GM19240 (cell line): ENCODE measurements around the gene OBI1.

Source experiments
- DNase-seq: peaks from one replicate; pipeline ENCODE4 v3.0.0; 2011; ENCODE audit warnings: low spot score; ENCODE audit not compliant: insufficient read length

OBI1 gene

DNA sequence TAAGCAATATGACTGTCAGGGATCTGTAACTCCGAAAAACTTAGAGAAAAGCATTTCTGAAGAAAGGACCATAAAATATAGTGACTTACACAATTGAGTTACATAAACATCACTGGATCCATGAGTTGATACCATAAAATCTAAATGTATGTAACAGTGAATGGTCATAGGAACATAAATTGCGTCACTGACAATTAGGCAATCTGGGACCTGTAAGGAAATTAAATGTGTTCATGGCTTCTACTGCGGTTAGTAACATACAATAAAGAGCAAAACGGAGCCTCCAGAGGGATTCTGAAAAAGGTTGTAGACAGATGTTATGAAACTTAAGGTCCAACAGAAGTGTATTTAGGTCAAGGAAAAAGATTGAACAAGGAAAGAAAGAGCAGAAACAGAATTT is 82.7 kb downstream of the OBI1 start:
- no peak for DNase-seq

DNA sequence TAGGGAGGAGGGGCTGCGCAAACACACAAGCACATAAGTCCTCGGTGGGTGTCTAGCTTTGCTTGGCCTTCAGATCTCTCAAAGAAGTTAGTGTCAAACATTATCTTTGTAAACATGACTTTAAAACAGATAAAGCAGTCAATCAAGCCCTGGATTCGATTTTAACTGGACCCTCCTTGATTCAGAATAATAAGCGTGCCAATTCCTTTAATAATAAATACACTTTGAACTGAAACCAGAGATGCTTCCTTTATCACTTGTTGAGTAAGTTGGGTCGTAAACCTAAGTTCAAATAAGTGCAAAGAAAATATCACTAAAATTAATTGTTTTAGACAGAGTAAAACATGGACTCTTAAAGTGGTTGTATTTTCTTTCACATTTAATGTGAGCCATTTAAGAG is 86.5 kb downstream of the OBI1 start:
- no peak for DNase-seq

DNA sequence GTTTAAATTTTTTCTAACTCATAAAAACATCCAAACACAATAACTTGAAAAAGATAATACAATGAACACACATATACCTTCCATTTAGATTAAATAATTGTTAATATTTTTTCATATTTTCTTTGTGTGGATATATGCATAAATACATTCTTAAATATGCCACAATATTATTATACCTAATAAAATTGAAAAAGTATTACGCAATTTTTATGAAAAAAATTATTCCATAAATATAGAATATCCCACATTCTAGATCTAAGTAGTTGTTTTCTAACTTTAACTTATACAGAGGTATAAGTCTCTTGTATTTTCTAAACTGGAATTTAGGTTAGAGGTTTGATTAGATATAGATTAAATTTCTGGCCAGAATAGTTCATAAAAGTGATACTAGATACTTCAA is 89.9 kb downstream of the OBI1 start:
- no peak for DNase-seq

DNA sequence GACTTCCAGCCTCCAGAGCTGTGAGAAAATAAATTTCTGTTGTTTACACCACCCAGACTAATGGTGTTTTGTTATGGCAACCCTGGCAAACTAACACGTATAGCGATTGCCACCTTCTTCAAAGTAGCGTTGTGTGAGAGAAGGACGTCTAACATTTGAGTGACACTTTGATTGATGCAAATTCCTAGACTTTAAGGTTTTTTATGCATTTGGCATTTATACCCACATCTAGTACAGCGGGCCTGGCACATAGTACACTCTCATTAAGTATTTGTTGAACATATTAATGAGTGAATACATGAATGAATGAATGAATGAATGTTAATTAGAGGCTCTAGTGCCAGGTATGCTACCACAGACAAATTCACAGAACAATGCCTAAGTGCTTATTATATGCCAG is 92.3 kb downstream of the OBI1 start:
- DNase-seq, result no peak
